Stomach (tissue), 9 donors: Measurements from ENCODE around the gene TRABD2B. TPM values are rescaled to one million over a fixed set of nuclear protein-coding genes. Genes with fewer than 3 reads are reported as not detected.
A peak's percentile ranks its signal among the peaks of the same experiment; 100 is the strongest.

Source experiments
- DNase-seq, 2 donors: peaks; one replicate each; pipeline versions ENCODE4 v3.0.0 to v3.0.0-alpha.2; 2013 to 2019
- H3K27ac ChIP-seq, 5 donors: fragments of 200-600 bp in 4 of 5; sonication (generic) in 4 of 5; one replicate each; pipeline ENCODE4 v1.5.1; 2013 to 2019; ENCODE audit warnings: mild to moderate bottlenecking in 1 of 5, moderate library complexity in 1 of 5
- H3K27me3 ChIP-seq, 3 donors: fragments of 200-600 bp; sonication (generic); one replicate each; pipeline ENCODE4 v1.5.1; 2017 to 2019; ENCODE audit warnings: mixed run types in 1 of 3
- H3K36me3 ChIP-seq, 4 donors: fragments of 200-600 bp; sonication (generic); 1 replicate in 3 of 4; 2 replicates in 1 of 4; pipeline ENCODE4 v1.5.1; 2016 to 2019
- H3K4me1 ChIP-seq, 4 donors: fragments of 200-600 bp; sonication (generic); one replicate each; pipeline ENCODE4 v1.5.1; 2016 to 2019
- H3K4me3 ChIP-seq, 4 donors: fragments of 200-600 bp; sonication (generic) in 3 of 4; one replicate each; pipeline ENCODE4 v1.5.1; 2016 to 2019; ENCODE audit warnings: mild to moderate bottlenecking in 1 of 4
- H3K9me3 ChIP-seq, 4 donors: fragments of 200-600 bp; sonication (generic); one replicate each; pipeline ENCODE4 v1.5.1; 2016 to 2019
- EP300 ChIP-seq: sonication (generic); formaldehyde crosslinking; IDR thresholded peaks from one replicate; pipeline ENCODE4 v1.6.1; 2017; ENCODE audit warnings: antibody characterized with exemption
- POLR2A ChIP-seq, 4 donors: fragments of 450-650 bp; IDR thresholded peaks; one replicate each; pipeline ENCODE4 v1.6.1; 2016; ENCODE audit warnings: antibody characterized with exemption in 4 of 4, control low read depth in 2 of 4, mild to moderate bottlenecking in 1 of 4, moderate library complexity in 1 of 4
- POLR2AphosphoS5 ChIP-seq, 3 donors: sonication (generic); formaldehyde crosslinking; IDR thresholded peaks; one replicate each; pipeline ENCODE4 v1.6.1; 2016; ENCODE audit warnings: antibody characterized with exemption in 3 of 3
- WGBS, 5 donors: extraction: QIAGEN DNeasy Blood & Tissue Kit in 3 of 5; methylation state at CpG; one replicate each; pipeline versions ENCODE4 v1.1.5 to v1.1.7; 2013 to 2018; 5-methylcytosine and 5-hydroxymethylcytosine counted together
- intact Hi-C: fragments of 100-400 bp; cut with DNase I; formaldehyde crosslinking; loops from one replicate; pipeline ENCODE4 v1.15.1; 2023; ENCODE audit warnings: low total_unique reads
- polyA plus RNA-seq, 3 donors: library from polyadenylated mRNA; stranded (reverse); fragments of 200-250 nt; gene quantifications; one replicate each; pipeline ENCODE4 v1.2.3, GENCODE V29; 2013
- total RNA-seq, 5 donors: library from RNA; depleted of rRNA; stranded (reverse); fragments of >200 nt; gene quantifications; one replicate each; pipeline versions ENCODE4 v1.1.0 to v1.2.3, GENCODE V29; 2014 to 2016
- TF ChIP-seq, protein P1 (sequence below), 7 experiments: fragments of 450-650 bp in 4 of 7; fragments of 200-600 bp in 3 of 7; sonication (generic) in 3 of 7; IDR thresholded peaks; one replicate each; pipeline ENCODE4 v1.5.1; 2016 to 2019; ENCODE audit warnings: antibody characterized with exemption in 7 of 7, control low read depth in 2 of 7, mild to moderate bottlenecking in 1 of 7
- donor health status: healthy with polysubstance abuse.
- donor health status: Bipolar disorder and iron deficiency.
- donor health status: healthy.

TRABD2B gene
- total and polyA plus RNA-seq, 8 donors: 0.31 to 2.0 (median 0.93) TPM; not detected in 1

- Histone ChIP-seq H3K27me3 (peaks cover 0 to 6% (median 0%) of the 10 kb centered on the region in 3 donors), H3K4me1 (peaks cover 7 to 17% (median 12%) of the 10 kb centered on the region in 4 donors), H3K4me3 (no peak overlapping the region), H3K9me3 (no peaks in the 10 kb centered on the region), H3K27ac (peak overlapping the region in 1 of 5 donors; percentile 52), H3K36me3 (no peaks in the 10 kb centered on the region)
- WGBS, 5 donors: 78 to 82% (median 80%) methylated on average over 4 of the region's 4 CpGs
- no peak for TF ChIP-seq POLR2A (IDR thresholded peaks at IDR 0.05)
- TF ChIP-seq, protein P1, sequence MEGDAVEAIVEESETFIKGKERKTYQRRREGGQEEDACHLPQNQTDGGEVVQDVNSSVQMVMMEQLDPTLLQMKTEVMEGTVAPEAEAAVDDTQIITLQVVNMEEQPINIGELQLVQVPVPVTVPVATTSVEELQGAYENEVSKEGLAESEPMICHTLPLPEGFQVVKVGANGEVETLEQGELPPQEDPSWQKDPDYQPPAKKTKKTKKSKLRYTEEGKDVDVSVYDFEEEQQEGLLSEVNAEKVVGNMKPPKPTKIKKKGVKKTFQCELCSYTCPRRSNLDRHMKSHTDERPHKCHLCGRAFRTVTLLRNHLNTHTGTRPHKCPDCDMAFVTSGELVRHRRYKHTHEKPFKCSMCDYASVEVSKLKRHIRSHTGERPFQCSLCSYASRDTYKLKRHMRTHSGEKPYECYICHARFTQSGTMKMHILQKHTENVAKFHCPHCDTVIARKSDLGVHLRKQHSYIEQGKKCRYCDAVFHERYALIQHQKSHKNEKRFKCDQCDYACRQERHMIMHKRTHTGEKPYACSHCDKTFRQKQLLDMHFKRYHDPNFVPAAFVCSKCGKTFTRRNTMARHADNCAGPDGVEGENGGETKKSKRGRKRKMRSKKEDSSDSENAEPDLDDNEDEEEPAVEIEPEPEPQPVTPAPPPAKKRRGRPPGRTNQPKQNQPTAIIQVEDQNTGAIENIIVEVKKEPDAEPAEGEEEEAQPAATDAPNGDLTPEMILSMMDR (IDR thresholded peaks at IDR 0.05): no peak
- no peak for DNase-seq
- intact Hi-C loops: no loop called here
Observed at GRCh38 chr1:47751193-47751592, 246.0 kb downstream of the TRABD2B start.

- DNase-seq: no peak
- H3K36me3 ChIP-seq: no peaks in the 10 kb centered on the region
- H3K27me3 ChIP-seq: peaks cover 0 to 15% (median 0%) of the 10 kb centered on the region in 3 donors
- TF ChIP-seq POLR2AphosphoS5 (IDR thresholded peaks at IDR 0.05): no peak
- TF ChIP-seq EP300: no peak
- TF ChIP-seq, protein P1 (IDR thresholded peaks at IDR 0.05): no peak
- TF ChIP-seq POLR2A (IDR thresholded peaks at IDR 0.05): no peak
- H3K4me3 ChIP-seq: no peak overlapping the region
- WGBS, 5 donors: 63 to 73% (median 72%) methylated on average over 8 of the region's 8 CpGs
- H3K4me1 ChIP-seq: no peaks in the 10 kb centered on the region
- no peak overlapping the region for H3K27ac ChIP-seq
- peaks cover 0 to 10% (median under 1%) of the 10 kb centered on the region in 4 donors for H3K9me3 ChIP-seq
- intact Hi-C loops: loop anchor here (10.0 kb wide), 1 partner anchor 189 kb away; no protein-coding TSS in a partner anchor
Observed at GRCh38 chr1:47745715-47746609, 251.2 kb downstream of the TRABD2B start.

GRCh38 chr1:47742890-47743760 lies 254.1 kb downstream of the TRABD2B start:
- TF ChIP-seq, protein P1 (IDR thresholded peaks at IDR 0.05): no peak
- no peak for TF ChIP-seq POLR2A (IDR thresholded peaks at IDR 0.05)
- TF ChIP-seq POLR2AphosphoS5 (IDR thresholded peaks at IDR 0.05): no peak
- TF ChIP-seq EP300: no peak
- H3K27me3 ChIP-seq: peaks cover 0 to 25% (median 0%) of the 10 kb centered on the region in 3 donors
- no peak overlapping the region for H3K4me3 ChIP-seq
- H3K4me1 ChIP-seq: no peaks in the 10 kb centered on the region
- 73 to 89% (median 83%) methylated on average over 8 to 9 of the region's 9 CpGs for WGBS, 5 donors
- H3K9me3 ChIP-seq: peaks cover 0 to 13% (median 3%) of the 10 kb centered on the region in 4 donors
- DNase-seq: no peak
- intact Hi-C loops: loop anchor here (10.0 kb wide), 1 partner anchor 192 kb away; no protein-coding TSS in a partner anchor
- no peaks in the 10 kb centered on the region for H3K36me3 ChIP-seq
- no peak overlapping the region for H3K27ac ChIP-seq

DNA sequence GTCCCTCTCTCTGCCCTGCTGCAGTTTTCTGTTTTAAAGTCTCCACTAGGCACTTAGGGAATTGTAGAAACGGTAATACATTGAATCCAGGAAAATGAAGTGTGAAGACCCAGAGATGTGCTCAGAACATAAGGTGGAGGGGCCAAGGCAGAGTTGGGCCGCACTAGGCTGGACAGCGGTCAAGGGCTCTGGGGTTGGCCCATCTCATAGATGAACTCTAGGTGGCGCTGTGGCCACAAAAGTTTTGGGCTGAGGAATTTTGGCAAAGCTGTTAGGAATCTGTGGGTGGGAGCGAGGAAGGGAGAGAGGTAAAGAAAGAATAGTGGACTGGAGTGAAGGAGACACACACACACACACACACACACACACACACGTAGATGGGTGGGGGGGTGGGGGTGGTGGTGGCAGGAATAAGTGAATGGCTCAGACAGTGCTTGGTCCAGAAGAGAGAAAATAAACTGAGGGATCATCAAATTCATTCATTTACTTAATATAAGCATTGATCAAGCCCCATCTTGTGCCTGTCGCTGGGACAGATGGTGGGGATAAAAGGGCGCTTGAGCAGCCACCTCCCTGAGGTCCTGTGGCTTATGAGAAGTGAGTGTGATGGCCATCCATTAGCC lies 258.5 kb downstream of the TRABD2B start:
- Histone ChIP-seq H3K4me3 (no peak overlapping the region), H3K9me3 (peaks cover 0 to 13% (median 3%) of the 10 kb centered on the region in 4 donors), H3K4me1 (no peaks in the 10 kb centered on the region), H3K36me3 (no peaks in the 10 kb centered on the region), H3K27me3 (peaks cover 0 to 29% (median 0%) of the 10 kb centered on the region in 3 donors), H3K27ac (no peak overlapping the region)
- TF ChIP-seq, protein P1 (IDR thresholded peaks at IDR 0.05): peak in 5 of 7 experiments; percentile 46 to 80 (median 69)
- no peak for TF ChIP-seq EP300
- peak; percentile 56 to 86 for DNase-seq
- intact Hi-C loops: loop anchor here (5.0 kb wide), 1 partner anchor 324 kb away; no protein-coding TSS in a partner anchor
- 20 to 23% (median 22%) methylated on average over 7 to 8 of the region's 8 CpGs for WGBS, 5 donors
